Mucosa of descending colon (tissue), 3 donors: Measurements from ENCODE around the gene HPS4. TPM values are rescaled to one million over a fixed set of nuclear protein-coding genes. Genes with fewer than 3 reads are reported as not detected.
"Not testable (repeated sequence)": the region's sequence is repeated elsewhere in the genome, so short reads cannot be mapped to it uniquely, and the experiment has no call there.

ENCODE experiments used
- ATAC-seq: fragments of 200-7000 bp; cut with Tn5 transposase; one replicate; pipeline ENCODE4 v1.9.1; 2020; ENCODE audit warnings: mild to moderate bottlenecking, moderate library complexity
- DNase-seq, 3 donors: peaks; one replicate each; pipeline ENCODE4 v3.0.0-alpha.2; 2020
- H3K36me3 ChIP-seq: fragments of 200-600 bp; one replicate; pipeline ENCODE4 v1.8.0; 2021; ENCODE audit warnings: low read depth, mild to moderate bottlenecking
- H3K4me1 ChIP-seq: fragments of 200-600 bp; one replicate; pipeline ENCODE4 v1.8.0; 2021; ENCODE audit warnings: low read depth, mild to moderate bottlenecking
- H3K4me3 ChIP-seq: fragments of 200-600 bp; one replicate; pipeline ENCODE4 v1.8.0; 2021; ENCODE audit warnings: mild to moderate bottlenecking
- H3K9me3 ChIP-seq: fragments of 200-600 bp; one replicate; pipeline ENCODE4 v1.8.0; 2021; ENCODE audit warnings: mild to moderate bottlenecking
- intact Hi-C, 2 donors: fragments of 100-400 bp; cut with DNase I in 1 of 2; cut with micrococcal nuclease in 1 of 2; formaldehyde crosslinking; loops; one replicate each; pipeline versions ENCODE4 v1.11.0 to v1.11.1; 2022; cut with DNase I, micrococcal nuclease
- total RNA-seq, 3 donors: library from RNA; stranded (reverse); fragmentation: NEBNext Ultra II Directional in 2 of 3; extraction: Animal tissue kit (Norgen Biotek cat#: 25700) in 2 of 3; gene quantifications; one replicate each; pipeline versions ENCODE4 v1.2.1 to v1.2.4, GENCODE V29; 2021 to 2023
- TF ChIP-seq, protein P1 (sequence below): fragments of 200-600 bp; IDR thresholded peaks from one replicate; pipeline ENCODE4 v1.8.0; 2022; ENCODE audit warnings: antibody characterized with exemption, mild to moderate bottlenecking
- donor health status: DM: no; HTN: no; CAD: no; lungs with moderate emphysema.
- donor health status: DM: no; HTN: no; CAD: no.
- donor health status: DM: no; HTN: yes; CAD: no.

The HPS4 gene
- total RNA-seq, 3 donors from 2014 or later: 28.6 to 29.2 (median 28.9) TPM

DNA sequence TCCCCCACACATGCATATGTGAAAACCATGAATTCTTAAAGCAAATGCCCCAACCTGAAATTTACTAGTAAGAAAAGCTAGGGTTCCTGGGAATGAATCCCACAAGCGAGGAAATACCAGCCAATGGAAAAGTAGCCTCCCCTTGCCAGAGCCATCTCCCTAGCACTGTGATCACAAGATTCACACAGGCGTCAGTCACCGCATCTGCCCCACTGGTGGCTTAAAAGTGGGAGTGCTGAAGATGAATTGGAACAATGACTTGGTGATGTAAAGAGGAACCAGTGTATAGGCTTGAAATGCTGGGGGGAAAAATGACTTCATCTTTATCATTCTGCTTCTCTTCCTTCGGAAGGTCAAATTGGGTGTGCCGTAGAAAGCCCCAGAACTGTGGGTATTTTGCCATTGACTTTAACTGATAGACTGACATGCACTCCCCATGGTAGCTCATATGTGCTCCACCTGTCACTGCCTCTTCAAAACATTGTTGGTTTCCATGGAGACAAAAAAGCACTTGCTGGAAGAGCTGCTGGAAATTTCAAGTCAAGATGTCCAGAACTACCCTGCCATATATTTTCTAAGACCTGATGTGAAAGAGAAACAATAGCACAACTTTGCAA lies 73.8 kb downstream of the HPS4 start:
- no peaks in the 10 kb centered on the region for H3K4me1 ChIP-seq
- TF ChIP-seq, protein P1, sequence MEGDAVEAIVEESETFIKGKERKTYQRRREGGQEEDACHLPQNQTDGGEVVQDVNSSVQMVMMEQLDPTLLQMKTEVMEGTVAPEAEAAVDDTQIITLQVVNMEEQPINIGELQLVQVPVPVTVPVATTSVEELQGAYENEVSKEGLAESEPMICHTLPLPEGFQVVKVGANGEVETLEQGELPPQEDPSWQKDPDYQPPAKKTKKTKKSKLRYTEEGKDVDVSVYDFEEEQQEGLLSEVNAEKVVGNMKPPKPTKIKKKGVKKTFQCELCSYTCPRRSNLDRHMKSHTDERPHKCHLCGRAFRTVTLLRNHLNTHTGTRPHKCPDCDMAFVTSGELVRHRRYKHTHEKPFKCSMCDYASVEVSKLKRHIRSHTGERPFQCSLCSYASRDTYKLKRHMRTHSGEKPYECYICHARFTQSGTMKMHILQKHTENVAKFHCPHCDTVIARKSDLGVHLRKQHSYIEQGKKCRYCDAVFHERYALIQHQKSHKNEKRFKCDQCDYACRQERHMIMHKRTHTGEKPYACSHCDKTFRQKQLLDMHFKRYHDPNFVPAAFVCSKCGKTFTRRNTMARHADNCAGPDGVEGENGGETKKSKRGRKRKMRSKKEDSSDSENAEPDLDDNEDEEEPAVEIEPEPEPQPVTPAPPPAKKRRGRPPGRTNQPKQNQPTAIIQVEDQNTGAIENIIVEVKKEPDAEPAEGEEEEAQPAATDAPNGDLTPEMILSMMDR: no peak
- ATAC-seq (no peak), DNase-seq (no peak)
- no peaks in the 10 kb centered on the region for H3K36me3 ChIP-seq
- H3K9me3 ChIP-seq: no peaks in the 10 kb centered on the region
- intact Hi-C loops: no loop called here
- H3K4me3 ChIP-seq: no peak overlapping the region

DNA sequence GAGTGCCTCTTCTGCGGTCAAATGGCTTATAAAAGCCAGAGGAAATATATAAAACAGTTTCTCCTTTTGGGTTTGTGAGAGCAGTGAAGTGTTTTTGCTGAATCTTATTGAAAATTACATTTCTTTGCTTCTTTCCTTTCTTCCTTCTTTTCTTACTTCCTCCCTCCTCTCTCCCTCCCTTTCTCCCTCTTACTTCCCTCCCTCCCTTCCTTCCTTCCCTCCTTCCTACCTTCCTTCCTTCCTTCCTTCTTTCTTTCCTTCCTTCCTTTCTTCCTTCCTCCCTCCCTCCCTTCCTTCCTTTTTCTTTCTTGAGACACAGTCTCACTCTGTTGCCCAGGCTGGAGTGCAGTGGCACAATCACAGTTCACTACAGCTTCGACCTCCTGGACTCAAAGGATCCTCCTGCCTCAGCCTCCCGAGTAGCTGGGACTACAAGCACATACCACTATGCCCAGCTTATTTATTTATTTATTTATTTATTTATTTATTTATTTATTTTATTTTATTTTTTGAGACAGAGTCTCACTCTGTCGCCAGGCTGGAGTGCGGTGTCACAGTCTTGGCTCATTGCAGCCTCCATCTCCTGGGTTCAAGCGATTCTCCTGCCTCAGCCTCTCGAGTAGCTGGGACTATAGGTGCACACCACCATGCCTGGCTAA lies 74.9 kb downstream of the HPS4 start:
- ATAC-seq, DNase-seq, intact Hi-C loops, H3K4me3 ChIP-seq, H3K36me3 ChIP-seq, H3K9me3 ChIP-seq, H3K4me1 ChIP-seq: not testable (repeated sequence)

DNA sequence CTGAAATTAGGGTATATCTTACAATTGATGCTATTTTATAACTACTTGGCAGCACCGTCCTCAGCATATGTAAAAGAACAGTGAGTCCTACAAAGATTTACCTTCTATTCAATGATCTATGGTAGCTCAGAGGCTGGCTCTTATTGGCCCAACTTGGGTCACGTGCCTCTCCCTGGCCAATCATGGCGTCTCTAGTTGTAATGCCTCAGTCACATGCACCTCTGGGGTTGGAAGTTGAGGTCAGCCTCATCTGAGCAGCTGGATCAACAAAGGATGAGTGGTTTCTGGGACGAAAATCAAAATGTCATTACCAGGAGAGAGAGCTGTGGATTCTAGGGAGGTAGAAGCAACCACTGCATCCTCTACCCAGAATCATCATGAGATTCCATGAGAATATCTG lies 77.5 kb downstream of the HPS4 start:
- ATAC-seq: no peak
- no peak overlapping the region for H3K4me3 ChIP-seq

DNA sequence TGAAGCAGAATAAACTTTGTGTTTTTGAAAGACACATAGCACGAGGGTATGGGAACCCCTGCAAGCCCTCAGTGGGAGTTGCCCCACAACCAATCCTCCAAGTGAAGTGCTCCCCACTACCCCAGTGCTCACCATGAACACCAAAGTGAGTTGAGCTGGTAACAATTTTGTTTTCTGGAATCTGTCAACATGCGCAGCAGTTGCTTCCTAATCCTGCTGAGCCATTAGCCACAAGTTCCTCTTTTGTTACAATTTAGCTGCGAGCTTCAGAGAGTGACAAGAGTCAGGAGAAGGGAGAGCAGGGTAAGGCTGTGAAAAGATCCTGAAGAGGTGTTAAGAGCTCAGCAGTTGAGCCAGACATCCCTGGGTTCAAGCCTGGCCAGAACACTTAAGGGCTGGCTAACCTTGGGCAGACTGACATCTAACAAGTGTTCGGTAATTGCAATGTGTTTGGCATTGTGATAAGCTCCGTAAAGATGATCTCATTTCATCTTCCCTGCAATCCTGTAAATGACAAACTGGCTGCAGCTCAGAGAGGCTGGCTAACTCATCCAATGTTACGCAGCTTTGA lies 78.6 kb downstream of the HPS4 start:
- intact Hi-C loops: loop anchor here in 1 of 2 donors (5.0 kb wide), 1 partner anchor 52 kb away; no protein-coding TSS in a partner anchor
- ATAC-seq: no peak
- TF ChIP-seq, protein P1: no peak

More for the DNA sequence above, 77.5 kb downstream of the HPS4 start:
- Histone ChIP-seq H3K4me1 (no peaks in the 10 kb centered on the region), H3K9me3 (no peaks in the 10 kb centered on the region), H3K36me3 (no peaks in the 10 kb centered on the region)
- DNase-seq: no peak
- intact Hi-C loops: no loop called here
- TF ChIP-seq, protein P1: no peak

DNA sequence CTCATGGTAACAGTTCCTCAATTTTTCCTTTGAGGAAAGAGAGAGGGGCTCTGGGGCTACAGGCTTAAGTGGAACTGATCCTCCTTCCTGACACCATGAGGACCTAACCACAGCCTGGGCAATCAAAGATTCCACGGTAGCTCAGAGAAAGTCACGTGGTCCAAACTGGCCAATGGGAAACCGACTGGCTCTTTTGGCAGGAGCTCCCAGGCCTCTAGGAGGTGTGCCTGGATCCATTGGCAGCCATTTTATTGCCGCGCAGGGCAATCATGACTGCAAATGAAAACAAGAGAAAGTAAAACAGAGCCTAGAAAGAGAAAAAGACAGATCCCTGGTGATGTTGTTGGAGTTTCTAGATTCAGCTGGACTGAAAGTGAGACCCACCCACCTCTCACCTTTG lies 81.9 kb downstream of the HPS4 start:
- intact Hi-C loops: loop anchor here in 1 of 2 donors (5.0 kb wide), 1 partner anchor 56 kb away; no protein-coding TSS in a partner anchor
- Histone ChIP-seq H3K36me3 (no peaks in the 10 kb centered on the region), H3K9me3 (no peaks in the 10 kb centered on the region), H3K4me3 (no peak overlapping the region), H3K4me1 (no peaks in the 10 kb centered on the region)
- TF ChIP-seq, protein P1: no peak
- no peak for ATAC-seq
- DNase-seq: no peak

More for the DNA sequence above, 78.6 kb downstream of the HPS4 start:
- Histone ChIP-seq H3K4me1 (no peaks in the 10 kb centered on the region), H3K4me3 (no peak overlapping the region), H3K9me3 (no peaks in the 10 kb centered on the region), H3K36me3 (no peaks in the 10 kb centered on the region)
- no peak for DNase-seq

Other genes with a start within 250 kb of the HPS4 start
- 1 to 10 TPM; 2.7 to 3.7 (median 3.5) TPM for gene ASPHD2, start 54.5 kb downstream of the HPS4 start, total RNA-seq
- gene SRRD, start 94 bp upstream of the HPS4 start, total RNA-seq: 10 to 100 TPM; 11.1 to 19.1 (median 11.2) TPM
- 10 to 100 TPM; 26.2 to 39.1 (median 34.6) TPM for gene TFIP11, start 28.7 kb upstream of the HPS4 start, total RNA-seq
- gene TPST2, start 106.3 kb upstream of the HPS4 start, total RNA-seq: 10 to 100 TPM in 2 of 3 donors, 1 to 10 TPM in 1; 9.2 to 13.9 (median 11.7) TPM
- 1 to 10 TPM in 1 of 3 donors, not detected in 2; 1.0 TPM for gene CRYBB1, start 134.2 kb upstream of the HPS4 start, total RNA-seq
- not detected for gene CRYBA4, start 138.2 kb upstream of the HPS4 start, total RNA-seq
- 1 to 10 TPM; 3.3 to 7.1 (median 3.5) TPM for gene MIAT, start 173.8 kb upstream of the HPS4 start, total RNA-seq